ENCODE data around the gene HIRIP3. TPM values are rescaled to one million over a fixed set of nuclear protein-coding genes. Genes with fewer than 3 reads are reported as not detected.
A peak's percentile ranks its signal among the peaks of the same experiment; 100 is the strongest.

HIRIP3 gene
- polyA plus RNA-seq, 6 donors from 2014 or later: 10.7 to 21.8 (median 13.3) TPM

- no peak overlapping the region for H3K27ac Mint-ChIP-seq
- H3K9me3 Mint-ChIP-seq: no peaks in the 10 kb centered on the region
- peaks cover 0 to 25% of the 10 kb centered on the region in 2 donors for H3K36me3 Mint-ChIP-seq
- no peak for DNase-seq
- no peak for ATAC-seq (ENCODE audit: low read depth in 2 of 2)
- H3K4me1 Mint-ChIP-seq: peaks cover 19 to 37% (median 21%) of the 10 kb centered on the region in 3 donors
- H3K4me3 Mint-ChIP-seq: peak overlapping the region in 1 of 8 donors; percentile 22
- no peaks in the 10 kb centered on the region for H3K27me3 Mint-ChIP-seq
Observed at GRCh38 chr16:30002614-30003346, 7.4 kb upstream of the HIRIP3 start.

- Mint-ChIP-seq H3K36me3 (peaks cover 0 to 25% of the 10 kb centered on the region in 2 donors), H3K9me3 (no peaks in the 10 kb centered on the region), H3K4me1 (peaks cover 32 to 49% (median 35%) of the 10 kb centered on the region in 3 donors), H3K4me3 (no peak overlapping the region), H3K27ac (no peak overlapping the region), H3K27me3 (no peaks in the 10 kb centered on the region)
- no peak for ATAC-seq (ENCODE audit: low read depth in 2 of 2)
- no peak for DNase-seq
Observed at GRCh38 chr16:30000735-30001631, 5.6 kb upstream of the HIRIP3 start.

GRCh38 chr16:29999605-30000004 is 4.2 kb upstream of the HIRIP3 start:
- H3K27me3 Mint-ChIP-seq: no peaks in the 10 kb centered on the region
- DNase-seq: no peak
- H3K4me3 Mint-ChIP-seq: peak overlapping the region in 2 of 8 donors; percentile 48 to 62
- peaks cover 41 to 45% (median 45%) of the 10 kb centered on the region in 3 donors for H3K4me1 Mint-ChIP-seq
- H3K36me3 Mint-ChIP-seq: peaks cover 0 to 25% of the 10 kb centered on the region in 2 donors
- no peaks in the 10 kb centered on the region for H3K9me3 Mint-ChIP-seq
- H3K27ac Mint-ChIP-seq: peak overlapping the region in 1 of 6 donors; percentile 34
- ATAC-seq (ENCODE audit: low read depth in 2 of 2): no peak

GRCh38 chr16:29996766-29997250 is 1.4 kb upstream of the HIRIP3 start:
- peaks cover 0 to 9% of the 10 kb centered on the region in 2 donors for H3K36me3 Mint-ChIP-seq
- H3K4me1 Mint-ChIP-seq: peaks cover 34 to 49% (median 45%) of the 10 kb centered on the region in 3 donors
- peak overlapping the region; percentile 95 to 99 (median 98) for H3K4me3 Mint-ChIP-seq

GRCh38 chr16:29995911-29996765 is 721 bp upstream of the HIRIP3 start, which contains the start of gene INO80E:
Gene INO80E (plus strand): TSS chr16:29996241. CDS start chr16:29996311, 70 bp downstream.
- peaks cover 34 to 47% (median 45%) of the 10 kb centered on the region in 3 donors for H3K4me1 Mint-ChIP-seq
- peaks cover 0 to 8% of the 10 kb centered on the region in 2 donors for H3K36me3 Mint-ChIP-seq
- peak within 1 kb of the TSS; percentile 95 to 99 (median 98) for H3K27ac Mint-ChIP-seq
- DNase-seq (peak; percentile 99), ATAC-seq (ENCODE audit: low read depth in 2 of 2) (peak; percentile 94 to 95)
- no peaks in the 10 kb centered on the region for H3K9me3 Mint-ChIP-seq
- no peaks in the 10 kb centered on the region for H3K27me3 Mint-ChIP-seq
- peak within 1 kb of the TSS; percentile 95 to 99 (median 98) for H3K4me3 Mint-ChIP-seq

More at GRCh38 chr16:29996766-29997250, 1.4 kb upstream of the HIRIP3 start:
- ATAC-seq (ENCODE audit: low read depth in 2 of 2) (no peak), DNase-seq (no peak)
- H3K9me3 Mint-ChIP-seq: no peaks in the 10 kb centered on the region
- H3K27me3 Mint-ChIP-seq: no peaks in the 10 kb centered on the region
- peak overlapping the region in 5 of 6 donors; percentile 80 to 99 (median 95) for H3K27ac Mint-ChIP-seq

GRCh38 chr16:29994600-29995323 is 655 bp downstream of the HIRIP3 start:
- Mint-ChIP-seq H3K27ac (peak overlapping the region; percentile 95 to 99 (median 98)), H3K4me3 (peak overlapping the region; percentile 95 to 99 (median 98)), H3K9me3 (no peaks in the 10 kb centered on the region), H3K27me3 (no peaks in the 10 kb centered on the region), H3K4me1 (peaks cover 32 to 45% (median 42%) of the 10 kb centered on the region in 3 donors), H3K36me3 (peaks cover 0 to 6% of the 10 kb centered on the region in 2 donors)
- no peak for ATAC-seq (ENCODE audit: low read depth in 2 of 2)
- DNase-seq: no peak

- Mint-ChIP-seq H3K36me3 (no peaks in the 10 kb centered on the region), H3K9me3 (no peaks in the 10 kb centered on the region), H3K4me3 (peak overlapping the region; percentile 55 to 99 (median 96)), H3K27me3 (no peaks in the 10 kb centered on the region), H3K4me1 (peaks cover 31 to 41% (median 38%) of the 10 kb centered on the region in 3 donors), H3K27ac (peak overlapping the region; percentile 33 to 99 (median 90))
- ATAC-seq (ENCODE audit: low read depth in 2 of 2) (no peak), DNase-seq (no peak)
Observed at GRCh38 chr16:29993903-29994599, 1.4 kb downstream of the HIRIP3 start.

- no peak for DNase-seq
- Mint-ChIP-seq H3K4me3 (peak overlapping the region in 7 of 8 donors; percentile 10 to 98 (median 47)), H3K27ac (peak overlapping the region in 1 of 6 donors; percentile 88), H3K27me3 (no peaks in the 10 kb centered on the region), H3K9me3 (no peaks in the 10 kb centered on the region), H3K36me3 (peaks cover 0 to under 1% of the 10 kb centered on the region in 2 donors), H3K4me1 (peaks cover 33 to 37% (median 35%) of the 10 kb centered on the region in 3 donors)
- ATAC-seq (ENCODE audit: low read depth in 2 of 2): no peak
Observed at GRCh38 chr16:29993191-29993902, 2.1 kb downstream of the HIRIP3 start.

GRCh38 chr16:29992344-29992967 is 3.0 kb downstream of the HIRIP3 start:
- no peaks in the 10 kb centered on the region for H3K9me3 Mint-ChIP-seq
- H3K4me1 Mint-ChIP-seq: peaks cover 32 to 39% (median 37%) of the 10 kb centered on the region in 3 donors
- DNase-seq (no peak), ATAC-seq (ENCODE audit: low read depth in 2 of 2) (no peak)
- peak overlapping the region in 3 of 6 donors; percentile 41 to 91 (median 52) for H3K27ac Mint-ChIP-seq
- peaks cover 0 to 9% of the 10 kb centered on the region in 2 donors for H3K36me3 Mint-ChIP-seq
- H3K27me3 Mint-ChIP-seq: no peaks in the 10 kb centered on the region
- H3K4me3 Mint-ChIP-seq: peak overlapping the region in 3 of 8 donors; percentile 15 to 71 (median 28)

- H3K4me3 Mint-ChIP-seq: no peak overlapping the region
- peak overlapping the region in 1 of 6 donors; percentile 71 for H3K27ac Mint-ChIP-seq
- DNase-seq: no peak
- H3K9me3 Mint-ChIP-seq: no peaks in the 10 kb centered on the region
- H3K36me3 Mint-ChIP-seq: peaks cover 0 to 11% of the 10 kb centered on the region in 2 donors
- H3K4me1 Mint-ChIP-seq: peaks cover 24 to 34% (median 31%) of the 10 kb centered on the region in 3 donors
- no peaks in the 10 kb centered on the region for H3K27me3 Mint-ChIP-seq
- no peak for ATAC-seq (ENCODE audit: low read depth in 2 of 2)
Observed at GRCh38 chr16:29991571-29991904, 3.9 kb downstream of the HIRIP3 start.

Data from naive B cell (primary cell).